Measurements from ENCODE around the gene BEAN1. TPM values are rescaled to one million over a fixed set of nuclear protein-coding genes. Genes with fewer than 3 reads are reported as not detected.

The BEAN1 gene
- total and polyA plus RNA-seq, 8 donors, result 0.08 to 0.41 (median 0.14) TPM; not detected in 5

DNA sequence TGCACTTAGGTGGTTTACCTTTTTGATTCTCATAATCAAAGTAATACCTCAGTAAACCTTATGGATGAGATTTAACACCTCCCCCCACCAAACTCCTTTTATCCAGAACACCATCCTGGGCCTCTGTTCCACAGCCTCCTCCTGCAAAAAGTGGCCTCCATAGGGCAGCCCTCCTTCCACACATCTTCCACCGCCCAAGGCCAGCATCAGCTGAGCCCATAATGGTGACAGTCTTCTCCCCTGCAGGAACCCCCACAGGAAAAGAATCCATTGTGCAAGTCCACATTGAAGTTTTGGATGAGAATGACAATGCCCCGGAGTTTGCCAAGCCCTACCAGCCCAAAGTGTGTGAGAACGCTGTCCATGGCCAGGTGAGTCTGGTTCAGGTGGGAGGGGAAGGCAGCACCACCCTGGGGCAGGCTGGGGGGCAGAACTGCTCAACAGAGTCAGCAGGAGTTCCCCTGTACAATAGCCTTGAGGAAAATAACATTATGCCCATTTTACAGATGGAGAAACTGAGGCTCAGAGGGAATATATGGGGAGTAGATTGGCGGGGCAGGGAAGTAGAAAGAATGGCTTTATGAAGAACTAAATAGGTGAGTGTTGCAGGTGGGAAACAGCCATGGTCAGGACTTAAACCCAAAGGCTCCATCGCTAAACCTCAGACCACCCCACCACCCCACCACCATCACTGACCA, 29.2 kb upstream of the BEAN1 start:
- DNase-seq, result no peak
- Histone ChIP-seq H3K4me3 (no peak overlapping the region), H3K27me3 (no peaks in the 10 kb centered on the region), H3K36me3 (no peaks in the 10 kb centered on the region), H3K9me3 (no peaks in the 10 kb centered on the region), H3K27ac (no peak overlapping the region), H3K4me1 (no peaks in the 10 kb centered on the region)
- no peak for ATAC-seq
- no peak for FAIRE-seq
- 74 to 80% methylated on average over 5 of the region's 5 CpGs for WGBS, 2 donors
- TF ChIP-seq, protein P1, sequence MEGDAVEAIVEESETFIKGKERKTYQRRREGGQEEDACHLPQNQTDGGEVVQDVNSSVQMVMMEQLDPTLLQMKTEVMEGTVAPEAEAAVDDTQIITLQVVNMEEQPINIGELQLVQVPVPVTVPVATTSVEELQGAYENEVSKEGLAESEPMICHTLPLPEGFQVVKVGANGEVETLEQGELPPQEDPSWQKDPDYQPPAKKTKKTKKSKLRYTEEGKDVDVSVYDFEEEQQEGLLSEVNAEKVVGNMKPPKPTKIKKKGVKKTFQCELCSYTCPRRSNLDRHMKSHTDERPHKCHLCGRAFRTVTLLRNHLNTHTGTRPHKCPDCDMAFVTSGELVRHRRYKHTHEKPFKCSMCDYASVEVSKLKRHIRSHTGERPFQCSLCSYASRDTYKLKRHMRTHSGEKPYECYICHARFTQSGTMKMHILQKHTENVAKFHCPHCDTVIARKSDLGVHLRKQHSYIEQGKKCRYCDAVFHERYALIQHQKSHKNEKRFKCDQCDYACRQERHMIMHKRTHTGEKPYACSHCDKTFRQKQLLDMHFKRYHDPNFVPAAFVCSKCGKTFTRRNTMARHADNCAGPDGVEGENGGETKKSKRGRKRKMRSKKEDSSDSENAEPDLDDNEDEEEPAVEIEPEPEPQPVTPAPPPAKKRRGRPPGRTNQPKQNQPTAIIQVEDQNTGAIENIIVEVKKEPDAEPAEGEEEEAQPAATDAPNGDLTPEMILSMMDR (IDR thresholded peaks at IDR 0.05), result no peak
- intact Hi-C loops (cut with DNase I), result no loop called here

DNA sequence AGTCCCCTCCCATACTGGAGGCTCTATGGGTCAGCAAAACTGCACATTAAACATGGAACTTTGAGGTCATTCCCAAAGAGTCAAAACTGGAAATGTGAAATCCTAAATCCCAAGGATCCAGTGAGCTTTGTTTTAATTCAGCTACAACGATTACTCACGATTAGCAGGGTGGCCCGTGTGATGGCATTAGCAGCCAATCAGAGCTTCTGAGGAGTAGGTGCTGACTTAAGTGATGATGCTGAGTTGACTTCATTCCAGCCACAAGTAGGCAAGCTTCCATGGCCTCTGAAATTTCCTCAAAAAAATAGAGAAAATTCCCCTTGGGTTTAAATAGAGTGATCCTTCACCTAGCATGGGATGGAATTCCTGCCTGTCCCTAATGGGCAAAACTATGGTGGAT, 28.1 kb upstream of the BEAN1 start:
- 69 to 70% methylated on average over 3 of the region's 3 CpGs for WGBS, 2 donors
- Histone ChIP-seq H3K27ac (no peak overlapping the region), H3K4me1 (no peaks in the 10 kb centered on the region), H3K27me3 (no peaks in the 10 kb centered on the region), H3K36me3 (no peaks in the 10 kb centered on the region), H3K9me3 (no peaks in the 10 kb centered on the region), H3K4me3 (no peak overlapping the region)
- FAIRE-seq, result no peak
- intact Hi-C loops (cut with DNase I), result no loop called here
- no peak for DNase-seq
- TF ChIP-seq, protein P1 (IDR thresholded peaks at IDR 0.05), result no peak
- ATAC-seq, result no peak

DNA sequence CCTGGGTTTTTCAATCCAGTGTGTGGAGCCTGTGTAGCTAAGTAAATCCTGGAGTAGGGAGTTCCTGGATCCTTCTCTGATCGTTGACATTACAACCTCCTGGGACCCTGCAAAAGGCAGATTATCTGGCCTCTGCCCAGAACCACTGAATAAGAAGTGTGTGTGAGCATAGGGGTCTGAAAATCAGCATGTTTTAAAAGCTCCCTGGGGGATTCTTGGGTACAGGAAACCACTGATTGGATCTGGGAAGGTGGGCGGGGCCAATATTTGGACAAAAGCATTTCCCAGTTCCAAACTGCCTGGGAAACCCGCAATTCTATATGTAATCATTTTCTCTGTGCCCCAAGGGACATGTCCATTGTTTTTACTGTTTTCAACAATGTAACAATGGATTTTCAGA, 27.2 kb upstream of the BEAN1 start:
- intact Hi-C loops (cut with DNase I), result loop anchor here in 2 of 3 donors (5.0 to 10.0 kb wide), 3 partner anchors 55 to 465 kb away; no protein-coding TSS in a partner anchor
- no peak for ATAC-seq
- FAIRE-seq, result no peak
- Histone ChIP-seq H3K4me3 (no peak overlapping the region), H3K27me3 (no peaks in the 10 kb centered on the region), H3K4me1 (no peaks in the 10 kb centered on the region), H3K36me3 (no peaks in the 10 kb centered on the region), H3K27ac (no peak overlapping the region), H3K9me3 (no peaks in the 10 kb centered on the region)
- no peak for DNase-seq
- TF ChIP-seq, protein P1 (IDR thresholded peaks at IDR 0.05), result no peak
- 42 to 43% methylated on average over 3 of the region's 3 CpGs for WGBS, 2 donors

DNA sequence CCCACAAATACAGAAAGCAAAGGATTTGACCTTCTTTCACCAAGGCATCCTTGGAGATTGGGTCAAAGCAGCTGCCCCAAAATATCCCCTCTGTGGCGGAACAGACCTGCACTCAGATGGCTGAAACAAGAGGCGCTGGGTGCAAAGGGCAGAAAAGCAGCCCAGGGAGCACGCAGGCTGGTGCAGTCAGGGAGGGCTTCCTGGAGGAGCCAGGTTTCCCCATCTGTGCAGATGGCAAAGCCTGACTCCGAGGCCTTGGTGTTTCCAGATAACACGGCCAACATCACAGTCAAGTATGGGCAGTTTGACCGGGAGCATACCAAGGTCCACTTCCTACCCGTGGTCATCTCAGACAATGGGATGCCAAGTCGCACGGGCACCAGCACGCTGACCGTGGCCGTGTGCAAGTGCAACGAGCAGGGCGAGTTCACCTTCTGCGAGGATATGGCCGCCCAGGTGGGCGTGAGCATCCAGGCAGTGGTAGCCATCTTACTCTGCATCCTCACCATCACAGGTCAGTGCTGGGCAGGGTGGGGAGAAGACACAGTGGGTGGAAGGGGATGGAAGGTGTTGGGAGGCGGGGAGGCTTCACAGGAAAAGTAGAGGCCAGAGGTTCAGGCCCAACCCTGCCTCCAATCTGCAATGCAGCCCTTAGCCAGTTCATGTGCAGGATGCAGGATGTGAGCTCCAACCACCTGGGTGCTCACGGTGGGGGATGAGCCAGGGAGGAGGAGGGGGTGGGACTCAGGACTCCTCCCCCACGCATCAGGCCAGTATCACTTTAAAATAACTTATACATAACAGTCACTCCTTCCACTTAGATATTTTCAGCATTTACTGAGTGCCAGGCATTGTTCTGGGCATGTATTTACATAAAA, 26.4 kb upstream of the BEAN1 start:
- Histone ChIP-seq H3K36me3 (no peaks in the 10 kb centered on the region), H3K27ac (no peak overlapping the region), H3K4me1 (no peaks in the 10 kb centered on the region), H3K9me3 (no peaks in the 10 kb centered on the region), H3K27me3 (no peaks in the 10 kb centered on the region), H3K4me3 (no peak overlapping the region)
- ATAC-seq (no peak), DNase-seq (no peak), FAIRE-seq (no peak)
- TF ChIP-seq, protein P1 (IDR thresholded peaks at IDR 0.05), result no peak
- 77 to 83% methylated on average over 19 to 20 of the region's 20 CpGs for WGBS, 2 donors
- intact Hi-C loops (cut with DNase I), result loop anchor here in 2 of 3 donors (5.0 to 10.0 kb wide), 3 partner anchors 56 to 464 kb away; no protein-coding TSS in a partner anchor

Data from pancreas (tissue), 10 donors.